DMS153 (cell line): ENCODE data around the gene WDR19.

Experiments
- DNase-seq: peaks from one replicate; lab custom pipeline; 2025; lab: John Stamatoyannopoulos, UW

Gene WDR19

GRCh38 chr4:39303871-39304270 is 121.5 kb downstream of the WDR19 start:
- DNase-seq, result no peak

GRCh38 chr4:39304651-39305050 is 122.3 kb downstream of the WDR19 start:
- no peak for DNase-seq

DNA sequence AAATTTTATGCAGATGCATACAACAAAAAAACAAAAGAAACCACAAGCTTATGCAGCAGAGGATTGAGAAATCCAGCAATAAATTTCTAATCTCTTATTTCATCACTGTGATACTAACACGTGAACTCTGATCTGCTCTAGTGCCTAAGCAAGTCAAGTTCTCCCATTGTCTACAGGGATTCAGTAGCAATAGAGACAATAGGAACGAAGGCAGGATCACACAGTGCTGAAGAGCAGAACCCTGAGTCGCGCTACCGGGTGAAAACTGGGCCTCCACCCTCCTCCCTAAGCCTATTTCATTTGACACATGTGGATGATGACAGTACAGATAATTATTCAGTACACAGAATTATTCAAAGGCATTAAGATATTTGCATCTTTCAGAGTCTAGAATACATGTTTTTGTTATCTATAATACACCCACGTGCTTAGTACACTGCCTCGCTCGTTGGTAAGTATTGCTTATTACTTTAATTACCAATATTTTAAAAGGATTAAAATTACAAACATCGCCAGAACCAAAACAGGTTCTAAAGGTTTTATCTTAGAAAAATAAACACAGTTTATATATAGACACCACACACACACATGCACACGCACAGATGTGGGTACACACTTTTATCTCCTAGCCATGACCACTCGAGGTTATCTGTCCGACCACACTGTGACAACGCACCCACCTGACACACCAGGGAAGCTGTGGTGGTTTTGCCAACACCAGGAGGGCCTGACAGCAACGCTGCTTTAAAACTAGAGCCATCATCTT is 123.8 kb downstream of the WDR19 start:
- no peak for DNase-seq

GRCh38 chr4:39308611-39309010 is 126.3 kb downstream of the WDR19 start:
- DNase-seq, result no peak

GRCh38 chr4:39312816-39313215 is 130.5 kb downstream of the WDR19 start:
- DNase-seq, result no peak

GRCh38 chr4:39319676-39320075 is 137.3 kb downstream of the WDR19 start:
- no peak for DNase-seq

- no peak for DNase-seq
Measured at GRCh38 chr4:39320381-39321115, 138.2 kb downstream of the WDR19 start.

DNA sequence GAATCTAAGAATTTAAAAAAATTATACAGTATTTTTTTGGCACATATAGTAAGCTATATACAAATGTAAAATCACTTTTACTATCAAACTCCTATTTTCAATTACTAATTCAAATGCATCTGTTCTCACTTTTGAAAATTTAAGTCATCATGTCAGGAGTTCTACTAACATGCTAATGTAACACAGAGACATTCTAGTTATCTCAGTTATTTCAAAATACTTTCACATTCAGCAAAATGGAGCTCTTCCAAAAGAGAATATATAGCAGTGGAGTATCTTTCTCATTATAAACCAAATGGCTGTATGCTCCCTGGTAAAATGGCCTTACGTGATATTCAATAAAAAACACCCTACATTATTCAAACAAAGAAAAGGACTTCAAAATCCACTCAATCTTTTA is 141.5 kb downstream of the WDR19 start:
- DNase-seq, result no peak

- DNase-seq, result no peak
Measured at GRCh38 chr4:39324446-39324845, 142.1 kb downstream of the WDR19 start.

- no peak for DNase-seq
Measured at GRCh38 chr4:39324897-39325613, 142.7 kb downstream of the WDR19 start.

GRCh38 chr4:39326468-39326977 is 144.2 kb downstream of the WDR19 start:
- no peak for DNase-seq

DNA sequence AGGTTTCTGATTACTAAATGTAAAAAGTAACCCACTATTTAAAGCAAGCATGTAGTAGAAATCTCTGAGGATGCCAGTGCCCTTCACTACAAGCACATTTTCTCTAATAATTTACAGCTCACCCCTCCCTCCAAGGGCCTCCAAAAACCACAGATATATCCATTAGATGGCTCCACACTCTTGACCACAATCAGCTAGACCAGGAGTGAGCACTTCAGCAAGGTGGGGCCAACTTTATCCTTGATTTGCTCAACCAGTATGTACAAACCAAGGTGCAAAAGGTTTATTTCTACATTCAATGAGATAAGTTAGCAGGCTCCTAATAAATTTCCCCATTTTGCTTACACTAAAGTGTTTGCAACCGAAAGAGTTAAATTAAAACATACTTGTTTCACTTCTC is 148.0 kb downstream of the WDR19 start:
- no peak for DNase-seq

- no peak for DNase-seq
Measured at GRCh38 chr4:39331191-39331590, 148.9 kb downstream of the WDR19 start.
